SK-N-DZ (cell line): ENCODE results near the gene FAM81A.
"Not testable (repeated sequence)": the region's sequence is repeated elsewhere in the genome, so short reads cannot be mapped to it uniquely, and the experiment has no call there.

Experiments used
- DNase-seq: peaks from one replicate; pipeline ENCODE4 v3.0.0-alpha.2; 2015; ENCODE audit warnings: low spot score

Gene FAM81A

GRCh38 chr15:59424616-59425015, 13.4 kb upstream of the FAM81A start:
- DNase-seq: no peak

GRCh38 chr15:59428898-59429297, 9.1 kb upstream of the FAM81A start:
- DNase-seq: not testable (repeated sequence)

GRCh38 chr15:59432389-59432788, 5.6 kb upstream of the FAM81A start:
- DNase-seq: no peak

GRCh38 chr15:59434481-59434880, 3.5 kb upstream of the FAM81A start:
- no peak for DNase-seq

GRCh38 chr15:59436774-59437141, 1.2 kb upstream of the FAM81A start:
- no peak for DNase-seq

- no peak for DNase-seq
Measured at GRCh38 chr15:59437142-59437816, 707 bp upstream of the FAM81A start.

GRCh38 chr15:59438625-59439290, 772 bp downstream of the FAM81A start:
- no peak for DNase-seq

GRCh38 chr15:59439576-59439975, 1.6 kb downstream of the FAM81A start:
- DNase-seq: no peak

GRCh38 chr15:59443341-59444072, 5.5 kb downstream of the FAM81A start:
- DNase-seq: no peak

GRCh38 chr15:59444081-59444835, 6.3 kb downstream of the FAM81A start:
- DNase-seq: no peak

GRCh38 chr15:59444980-59445545, 7.1 kb downstream of the FAM81A start:
- DNase-seq: no peak

GRCh38 chr15:59446232-59446957, 8.4 kb downstream of the FAM81A start:
- no peak for DNase-seq

GRCh38 chr15:59447367-59447766, 9.4 kb downstream of the FAM81A start:
- no peak for DNase-seq

- no peak for DNase-seq
Measured at GRCh38 chr15:59448871-59449270, 10.9 kb downstream of the FAM81A start.

GRCh38 chr15:59453474-59454215, 15.7 kb downstream of the FAM81A start:
- DNase-seq: no peak

- no peak for DNase-seq
Measured at GRCh38 chr15:59456114-59456513, 18.1 kb downstream of the FAM81A start.

GRCh38 chr15:59457103-59457502, 19.1 kb downstream of the FAM81A start:
- no peak for DNase-seq

- DNase-seq: no peak
Measured at GRCh38 chr15:59461521-59461920, 23.5 kb downstream of the FAM81A start.

GRCh38 chr15:59473226-59473625, 35.2 kb downstream of the FAM81A start:
- DNase-seq: no peak

- DNase-seq: not testable (repeated sequence)
Measured at GRCh38 chr15:59475161-59475560, 37.2 kb downstream of the FAM81A start.
